GM18505 (cell line): Measurements from ENCODE around the gene CNOT3.
"Not testable (repeated sequence)": the region's sequence is repeated elsewhere in the genome, so short reads cannot be mapped to it uniquely, and the experiment has no call there.

Experiments
- ATAC-seq: cut with Tn5 transposase; IDR thresholded peaks from one replicate; pipeline ENCODE4 v1.9.1; 2021; ENCODE audit not compliant: unreplicated experiment
- POLR2A ChIP-seq: IDR thresholded peaks from 4 replicates; pipeline ENCODE4 v1.6.1; 2011; ENCODE audit warnings: borderline replicate concordance; ENCODE audit not compliant: insufficient read depth, insufficient read length; ENCODE audit errors: extremely low read depth

The CNOT3 gene

DNA sequence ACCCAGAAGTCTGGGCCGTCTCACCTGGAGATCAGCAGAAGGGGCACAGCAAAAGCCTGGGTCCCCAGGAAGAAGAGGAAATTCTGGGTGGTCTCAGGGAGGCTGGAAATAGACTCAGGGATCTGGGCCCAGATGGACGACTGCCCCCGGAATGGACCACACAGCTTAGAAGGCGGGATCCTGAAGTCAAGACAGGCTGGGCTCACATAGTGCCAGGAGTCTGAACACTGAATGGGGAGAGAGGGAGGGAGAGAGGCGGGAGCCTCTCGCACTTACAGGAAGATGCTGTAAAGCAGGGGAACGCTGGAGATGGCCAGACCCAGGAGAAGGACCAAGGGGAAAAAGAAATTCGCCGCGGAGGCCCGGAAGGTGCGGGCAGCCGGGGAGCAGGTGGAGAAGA, 23.3 kb downstream of the CNOT3 start:
- no peak for ATAC-seq
- no peak for TF ChIP-seq POLR2A

DNA sequence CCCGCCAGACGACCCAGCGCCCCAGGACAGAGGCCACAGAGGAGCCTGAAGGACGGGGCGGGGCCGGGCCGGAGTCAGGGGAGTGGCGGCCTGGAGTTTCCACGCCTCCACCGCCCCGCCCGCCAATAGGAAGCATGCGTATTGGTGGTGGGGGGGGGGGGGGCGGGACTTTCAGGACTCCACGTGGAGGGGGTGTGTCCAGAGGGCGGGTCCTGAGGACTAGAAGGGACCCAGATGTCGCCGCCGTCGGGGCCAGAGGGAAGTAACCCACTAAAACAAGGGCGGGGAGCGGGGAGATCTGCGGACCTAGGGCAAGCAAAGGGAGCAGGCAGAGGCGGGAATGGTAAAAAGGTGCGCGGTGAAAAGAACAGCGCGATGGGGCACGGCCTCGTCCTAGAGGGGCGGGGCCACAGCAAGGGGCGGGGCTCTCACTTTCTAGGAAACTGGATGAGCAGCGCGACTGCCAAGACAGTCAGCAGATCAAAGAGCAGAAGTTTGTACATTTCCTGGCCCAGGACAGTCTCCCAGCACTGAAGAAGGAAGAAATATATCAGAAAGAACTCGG, 24.8 kb downstream of the CNOT3 start:
- no peak for TF ChIP-seq POLR2A
- ATAC-seq: no peak

DNA sequence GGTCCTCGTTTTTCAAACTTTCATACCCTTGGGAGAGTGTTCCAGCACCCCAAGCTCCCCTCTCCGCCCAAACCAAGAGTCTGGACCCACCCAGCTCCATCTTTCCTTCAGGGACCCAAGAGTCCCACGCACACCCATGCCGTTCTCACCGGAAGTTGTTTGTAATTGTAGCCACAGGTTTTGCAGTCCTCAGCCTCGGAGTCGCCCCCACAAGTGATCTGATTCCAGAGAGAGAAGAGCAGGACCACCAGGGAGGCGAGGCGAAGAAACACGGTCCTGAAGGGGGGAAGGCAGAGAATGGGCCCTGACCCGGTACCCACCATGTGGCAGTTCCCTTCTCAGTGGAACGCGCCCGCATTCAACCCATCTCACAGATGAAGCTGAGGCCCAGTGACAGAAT, 25.3 kb downstream of the CNOT3 start:
- TF ChIP-seq POLR2A: no peak
- no peak for ATAC-seq

GRCh38 chr19:54164369-54165068, 27.0 kb downstream of the CNOT3 start:
- no peak for ATAC-seq
- TF ChIP-seq POLR2A: no peak

DNA sequence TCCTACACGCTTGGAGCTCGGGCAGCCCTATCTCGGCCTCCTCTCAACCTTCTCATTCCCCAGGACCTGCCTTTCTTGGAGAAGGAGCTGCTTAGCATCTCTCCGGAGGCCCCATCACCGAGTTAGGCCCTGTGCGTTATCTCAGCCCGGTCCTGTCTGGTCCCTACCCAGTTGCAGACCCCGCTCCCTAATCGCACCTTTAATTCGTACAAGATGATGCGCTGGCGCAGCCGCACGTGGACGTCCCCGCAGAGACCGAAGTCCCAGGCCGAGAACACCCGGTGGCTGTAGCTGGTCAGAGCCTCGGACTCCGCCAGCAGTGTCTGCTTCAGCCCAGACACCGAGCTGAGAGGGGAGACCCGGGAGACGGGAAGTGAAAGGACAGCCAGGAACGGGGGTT, 27.7 kb downstream of the CNOT3 start:
- no peak for TF ChIP-seq POLR2A
- no peak for ATAC-seq

DNA sequence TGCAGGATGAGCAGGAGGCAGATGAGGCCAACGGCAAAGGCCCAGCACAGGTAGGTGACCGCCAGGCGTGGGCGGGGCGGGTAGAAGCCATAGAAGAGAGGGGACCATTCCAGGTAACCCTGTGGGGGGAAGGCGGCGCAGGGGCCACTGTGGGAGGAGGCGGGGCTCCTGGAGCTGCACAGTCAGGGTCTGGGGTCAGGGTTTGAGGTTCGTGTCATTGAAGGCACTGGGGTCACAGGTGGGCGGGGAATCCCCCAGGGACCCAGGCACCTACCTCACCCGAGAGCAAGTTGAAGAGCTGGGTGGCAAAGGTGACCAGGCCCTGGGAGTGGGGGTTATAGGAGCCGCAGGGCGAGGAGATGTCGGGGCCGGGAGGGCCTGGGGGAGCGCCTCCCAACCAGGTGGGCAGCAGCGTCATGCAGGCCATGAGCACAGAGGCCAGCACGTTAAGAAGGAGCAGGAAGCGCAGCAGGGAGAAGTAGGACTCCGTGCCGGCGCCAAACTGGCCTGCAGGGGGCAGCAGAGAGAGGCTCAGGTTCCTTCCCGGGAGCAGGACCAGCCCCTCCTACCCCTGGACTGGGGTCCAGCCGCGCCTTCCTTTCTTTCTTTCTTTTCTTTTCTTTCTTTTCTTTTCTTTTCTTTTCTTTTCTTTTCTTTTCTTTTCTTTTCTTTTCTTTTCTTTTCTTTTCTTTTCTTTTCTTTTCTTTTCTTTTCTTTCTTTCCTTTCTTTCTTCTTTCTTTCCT, 30.8 kb downstream of the CNOT3 start:
- TF ChIP-seq POLR2A: no peak
- ATAC-seq: no peak

GRCh38 chr19:54169149-54169740, 31.7 kb downstream of the CNOT3 start:
- no peak for TF ChIP-seq POLR2A
- no peak for ATAC-seq

DNA sequence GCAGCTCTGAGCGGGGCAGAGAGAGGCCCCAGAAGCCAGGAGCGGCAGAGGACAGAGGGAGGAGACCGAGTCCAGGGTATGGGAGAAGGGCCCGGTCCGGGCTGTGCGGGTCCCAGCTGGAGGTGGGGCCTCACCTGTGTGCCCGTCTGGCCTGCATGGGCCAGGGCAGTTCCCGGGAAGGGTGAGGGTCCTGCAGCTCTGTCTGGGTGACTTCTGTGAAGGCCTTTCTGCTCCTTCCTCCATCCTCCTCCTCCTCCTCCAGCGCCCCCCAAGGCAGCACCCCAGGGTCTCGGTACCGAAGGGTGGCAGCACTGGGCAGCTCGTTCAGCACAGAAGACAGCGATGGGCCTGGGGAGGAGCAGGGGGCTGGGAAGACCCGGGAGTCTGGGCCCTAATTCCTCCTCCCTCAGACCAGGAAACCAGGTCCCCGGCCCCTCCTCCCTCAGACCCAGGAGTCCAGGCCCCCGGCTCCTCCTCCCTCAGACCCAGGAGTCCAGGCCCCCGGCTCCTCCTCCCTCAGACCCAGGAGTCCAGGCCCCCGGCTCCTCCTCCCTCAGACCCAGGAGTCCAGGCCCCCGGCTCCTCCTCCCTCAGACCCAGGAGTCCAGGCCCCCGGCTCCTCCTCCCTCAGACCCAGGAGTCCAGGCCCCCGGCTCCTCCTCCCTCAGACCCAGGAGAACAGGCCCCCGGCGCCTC, 34.3 kb downstream of the CNOT3 start:
- ATAC-seq: not testable (repeated sequence)

GRCh38 chr19:54172471-54173358, 35.2 kb downstream of the CNOT3 start, which contains the start of gene TMC4:
Gene TMC4 (minus strand): TSS chr19:54173160. CDS start chr19:54173117, 43 bp downstream.
- TF ChIP-seq POLR2A: no peak
- ATAC-seq: no peak

- no peak for ATAC-seq
- no peak for TF ChIP-seq POLR2A
Measured at GRCh38 chr19:54173359-54173699, 35.8 kb downstream of the CNOT3 start.

- TF ChIP-seq POLR2A: no peak
- ATAC-seq: no peak
Measured at GRCh38 chr19:54173951-54174834, 36.6 kb downstream of the CNOT3 start.
